DMS 273 (cell line): ENCODE results near the gene NKX2-4.
"Not testable (repeated sequence)": the region's sequence is repeated elsewhere in the genome, so short reads cannot be mapped to it uniquely, and the experiment has no call there.

Experiments
- DNase-seq: peaks from one replicate; lab custom pipeline; 2025; ENCODE audit not compliant: unreplicated experiment; lab: John Stamatoyannopoulos, UW

The NKX2-4 gene

DNA sequence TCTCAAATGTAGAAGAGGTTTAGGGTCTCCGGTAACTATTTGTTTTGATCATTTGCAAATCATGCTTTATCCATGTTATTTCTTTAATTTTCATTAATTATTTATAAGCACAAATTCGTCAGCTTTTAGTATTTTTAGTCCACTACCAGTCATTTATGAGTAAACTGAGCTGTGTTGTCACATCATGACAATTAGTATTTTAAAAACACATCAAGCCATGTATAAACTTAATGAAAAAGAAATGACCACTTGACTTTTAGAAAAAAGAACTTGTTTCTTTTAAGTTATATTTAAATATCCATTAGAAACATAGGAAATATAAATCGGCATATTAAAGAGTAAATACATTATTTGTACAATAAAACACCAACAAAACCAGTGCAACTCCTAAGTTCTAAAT, 2.8 kb downstream of the NKX2-4 start:
- no peak for DNase-seq

DNA sequence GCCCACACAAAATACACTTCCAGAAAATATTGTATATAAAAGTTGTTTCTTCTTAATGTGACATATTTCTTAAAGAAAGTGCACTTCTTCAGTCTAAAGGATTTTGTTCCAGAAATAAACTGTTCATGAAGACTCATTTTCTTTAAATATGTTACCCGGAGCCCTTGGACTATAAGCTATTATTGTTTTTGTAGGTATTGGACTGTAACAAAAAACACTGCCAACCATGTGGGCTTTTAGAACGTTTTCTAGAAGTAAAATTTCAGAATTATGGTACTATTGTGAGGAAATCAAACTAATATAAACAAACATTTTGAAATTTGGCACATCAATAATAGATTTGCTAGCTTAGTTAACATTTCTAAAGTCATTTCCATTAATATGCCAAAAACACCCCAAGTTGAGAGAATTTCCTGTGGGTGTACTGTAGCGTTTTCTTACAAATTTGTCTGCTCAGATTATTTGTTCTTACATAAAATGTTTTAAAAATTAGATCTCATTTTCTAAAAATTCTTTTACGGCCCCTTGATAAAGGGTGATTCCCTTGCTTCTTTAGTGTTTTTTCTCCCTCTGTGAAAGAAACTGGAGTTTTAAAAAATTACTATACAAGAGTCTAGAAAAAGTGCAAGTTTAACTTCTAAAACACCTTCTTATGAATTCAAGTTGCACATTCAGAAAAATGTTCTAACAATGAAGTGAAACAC, 3.4 kb downstream of the NKX2-4 start:
- no peak for DNase-seq

DNA sequence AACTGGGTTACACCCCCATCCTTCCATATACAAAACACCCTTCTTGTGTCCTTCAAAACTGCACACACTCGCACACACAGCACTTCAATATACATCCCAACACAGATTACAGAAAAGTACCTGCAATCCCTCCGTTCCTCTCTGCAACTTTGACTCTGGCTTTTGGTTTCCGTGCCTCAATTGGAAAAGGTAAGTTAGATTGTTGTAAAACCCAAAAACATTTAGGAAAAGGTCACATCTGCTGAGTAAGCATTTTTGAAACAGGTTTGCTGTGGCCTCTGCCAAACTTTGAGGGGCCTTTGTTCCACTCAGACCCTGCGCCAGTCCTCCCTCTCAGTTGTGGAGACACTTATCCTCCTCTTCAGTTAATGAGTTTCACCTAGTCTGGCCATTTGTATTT, 4.2 kb downstream of the NKX2-4 start:
- DNase-seq = no peak

DNA sequence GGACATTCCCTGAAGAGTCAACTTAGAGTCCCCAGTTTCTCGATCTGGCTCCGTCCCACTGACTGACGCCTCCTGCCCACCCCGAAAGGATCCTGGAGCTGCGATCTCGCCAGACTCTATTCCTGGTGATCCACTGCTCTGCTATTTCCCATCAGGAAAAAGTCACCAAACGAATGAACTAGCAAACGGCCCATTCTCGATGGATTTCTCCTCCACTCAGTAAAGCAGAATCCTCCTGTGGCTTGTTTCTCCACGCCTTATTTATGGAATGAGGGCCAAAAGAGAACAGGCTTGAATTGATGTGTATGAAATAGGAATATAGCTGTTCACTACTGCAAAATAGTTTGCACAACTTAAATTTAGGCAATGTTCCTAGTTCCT, 5.4 kb downstream of the NKX2-4 start:
- DNase-seq = no peak

DNA sequence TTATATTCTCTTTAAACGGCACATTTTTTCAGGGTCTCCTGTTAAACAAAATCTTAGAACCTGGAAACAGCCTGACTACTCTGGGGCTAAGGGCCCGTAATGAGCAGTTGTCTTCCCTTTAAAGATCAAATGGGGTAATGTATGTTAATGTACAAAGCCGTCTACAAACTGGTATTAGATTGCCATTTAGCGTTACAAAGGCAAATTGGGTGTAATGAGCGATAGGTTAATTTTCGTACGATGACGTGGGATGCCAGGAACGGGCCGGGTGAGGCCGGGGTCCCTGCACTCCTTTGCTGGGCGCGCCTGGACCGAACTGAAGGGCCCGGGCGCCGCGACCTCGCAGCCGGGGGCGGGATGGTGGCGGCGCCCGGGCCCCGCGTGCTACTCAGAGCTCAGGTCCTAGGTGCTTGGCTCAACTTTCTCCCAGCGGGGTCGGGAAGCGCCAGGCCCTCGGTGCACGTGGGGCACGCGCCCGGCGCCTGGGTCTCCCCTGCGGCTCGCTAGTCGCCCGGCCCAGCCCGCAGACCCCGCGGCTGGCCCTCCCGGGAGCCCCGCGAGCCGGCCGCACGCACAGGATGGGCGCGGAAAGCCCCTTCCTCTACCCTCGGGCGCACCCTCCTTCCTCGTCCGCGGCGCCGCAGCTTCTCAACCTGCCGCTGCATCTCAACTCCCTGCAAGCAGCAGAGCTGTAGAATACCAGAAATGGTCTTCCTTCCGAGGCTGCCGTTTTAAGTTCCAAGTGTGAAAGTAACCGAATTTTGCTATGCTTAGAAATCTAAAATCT, 5.9 kb downstream of the NKX2-4 start:
- DNase-seq = no peak

DNA sequence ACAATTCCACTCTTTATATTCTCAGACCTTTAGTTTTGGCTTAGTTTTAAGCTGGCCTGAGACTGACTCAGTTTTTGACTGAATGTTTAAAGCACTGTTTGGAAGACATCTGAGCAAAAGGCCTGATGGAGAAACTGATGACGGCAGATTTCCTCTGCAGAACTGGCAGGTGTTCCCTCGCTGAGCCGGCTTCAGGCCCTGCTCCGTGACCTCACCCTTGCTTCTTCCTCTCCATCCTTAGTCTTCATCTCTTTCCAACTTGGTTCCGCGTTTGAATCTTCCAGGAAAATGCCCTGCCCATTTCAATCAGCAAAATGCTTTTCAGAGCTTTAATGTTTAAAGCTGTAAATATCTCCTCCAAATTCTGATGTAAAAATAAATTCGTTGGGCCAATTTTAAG, 6.6 kb downstream of the NKX2-4 start:
- DNase-seq = no peak

DNA sequence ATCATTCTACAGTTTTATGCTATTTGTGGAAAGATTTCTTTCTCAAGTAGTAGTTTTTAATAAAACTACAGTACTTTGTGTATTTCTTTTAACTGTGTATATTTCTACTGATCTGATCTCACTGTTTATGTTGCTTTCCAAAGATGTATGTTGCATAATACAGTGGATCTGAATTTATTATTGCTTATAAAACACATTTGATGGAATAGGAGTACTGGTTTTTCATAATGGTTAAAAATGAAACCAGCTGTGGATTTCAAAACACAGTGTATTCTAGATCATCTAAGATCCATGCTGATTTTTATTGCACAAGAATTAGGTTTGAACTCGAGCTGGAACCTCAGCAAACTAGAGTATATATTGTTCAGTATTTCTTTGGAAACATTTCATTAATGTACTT, 8.0 kb downstream of the NKX2-4 start:
- no peak for DNase-seq

DNA sequence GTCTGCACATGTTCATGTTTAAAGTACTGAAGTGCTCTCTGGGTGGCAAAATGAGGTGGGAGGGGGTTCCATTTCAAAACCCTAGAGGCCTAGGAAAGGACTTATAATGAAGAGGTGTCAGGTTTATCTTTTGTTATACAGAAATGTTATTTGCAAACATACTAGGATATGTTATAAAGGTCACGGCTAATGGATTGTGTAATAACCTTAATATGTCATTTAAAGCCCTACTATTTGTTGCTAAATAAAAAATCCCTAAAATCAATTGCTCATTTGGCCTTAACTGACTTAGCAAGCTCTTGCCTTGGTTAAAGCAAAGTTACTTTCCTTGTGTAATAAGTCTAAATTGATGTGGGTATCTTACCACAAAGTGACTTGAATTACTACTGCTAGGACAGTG, 8.8 kb downstream of the NKX2-4 start:
- DNase-seq = no peak

DNA sequence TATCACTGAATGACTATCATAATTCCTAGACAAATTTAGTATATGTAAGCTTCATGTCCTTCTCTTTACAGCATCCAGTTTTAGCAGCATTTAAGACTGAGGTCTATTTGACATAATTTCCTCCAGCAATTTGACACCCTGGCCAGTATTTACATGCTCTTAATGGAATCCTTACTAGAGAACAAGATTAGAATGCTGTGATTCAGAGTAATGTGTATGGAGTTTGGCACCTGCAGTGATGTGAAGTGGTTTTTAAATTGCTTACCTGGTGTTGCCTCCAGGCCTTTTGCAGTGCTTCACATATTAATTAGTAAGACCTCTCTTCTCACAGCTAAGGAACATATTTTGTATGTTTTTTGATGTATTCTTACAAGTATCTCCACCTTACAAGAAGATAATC, 9.8 kb downstream of the NKX2-4 start:
- no peak for DNase-seq

DNA sequence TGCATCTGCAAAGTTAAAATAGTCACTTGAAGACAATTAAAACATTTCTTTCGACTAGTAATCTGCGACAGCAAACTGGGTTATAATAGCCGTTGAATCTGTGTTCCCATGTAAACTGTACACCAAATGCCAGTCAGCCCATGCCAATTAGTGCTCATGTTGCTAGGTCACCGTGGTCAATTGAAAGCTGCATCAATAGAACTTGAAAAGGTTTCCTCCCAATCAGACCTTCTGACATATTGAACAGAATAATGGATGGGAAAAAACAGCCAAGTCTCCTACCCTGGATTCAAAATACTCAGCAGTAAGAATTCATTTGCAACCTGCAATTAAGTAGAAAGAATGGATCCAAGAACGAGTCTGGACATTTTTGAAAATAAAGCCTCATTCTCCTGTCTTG, 11.2 kb downstream of the NKX2-4 start:
- no peak for DNase-seq

DNA sequence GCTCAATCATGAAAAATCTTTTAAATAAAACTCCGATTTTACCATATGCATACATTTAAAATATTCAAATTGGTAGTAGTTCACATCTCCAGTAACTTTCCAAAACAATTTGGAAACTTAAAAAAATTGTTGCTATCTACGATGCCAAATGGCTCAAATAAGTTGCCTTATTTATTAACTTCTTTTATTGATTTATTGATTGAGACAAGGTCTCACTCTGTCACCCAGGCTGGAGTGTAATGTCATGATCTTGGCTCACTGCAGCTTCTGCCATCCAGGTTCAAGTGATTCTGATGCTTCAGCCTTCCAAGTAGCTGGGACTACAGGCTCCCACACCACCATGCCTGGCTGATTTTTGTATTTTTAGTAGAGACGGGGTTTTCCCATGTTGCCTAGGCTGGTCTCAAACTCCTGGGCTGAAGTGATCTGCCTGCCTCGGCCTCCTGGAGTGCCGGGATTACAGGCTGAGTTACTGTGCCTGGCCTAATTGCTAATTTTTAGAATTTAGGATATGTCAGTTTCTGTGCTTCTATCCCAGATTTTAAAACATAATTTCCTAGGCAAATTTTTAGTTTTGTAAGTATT, 12.9 kb downstream of the NKX2-4 start:
- no peak for DNase-seq

DNA sequence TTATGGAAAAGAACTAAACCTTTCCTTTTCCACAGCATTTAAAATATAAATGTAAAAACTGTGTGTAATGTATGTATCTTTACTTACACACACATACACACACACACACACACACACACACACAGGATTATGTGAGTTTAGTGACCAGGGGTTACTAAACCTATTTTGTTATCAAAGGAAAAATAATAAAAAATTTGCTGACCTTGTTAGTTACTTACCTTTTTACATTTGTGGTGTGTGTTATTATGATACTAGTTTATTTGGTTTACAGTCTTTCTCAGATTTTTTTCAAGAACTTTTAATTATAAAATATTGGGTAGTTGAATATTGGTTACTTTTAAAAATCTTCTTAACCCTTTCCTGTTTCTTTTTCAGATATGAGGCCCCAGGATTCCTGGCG, 15.7 kb downstream of the NKX2-4 start:
- no peak for DNase-seq

DNA sequence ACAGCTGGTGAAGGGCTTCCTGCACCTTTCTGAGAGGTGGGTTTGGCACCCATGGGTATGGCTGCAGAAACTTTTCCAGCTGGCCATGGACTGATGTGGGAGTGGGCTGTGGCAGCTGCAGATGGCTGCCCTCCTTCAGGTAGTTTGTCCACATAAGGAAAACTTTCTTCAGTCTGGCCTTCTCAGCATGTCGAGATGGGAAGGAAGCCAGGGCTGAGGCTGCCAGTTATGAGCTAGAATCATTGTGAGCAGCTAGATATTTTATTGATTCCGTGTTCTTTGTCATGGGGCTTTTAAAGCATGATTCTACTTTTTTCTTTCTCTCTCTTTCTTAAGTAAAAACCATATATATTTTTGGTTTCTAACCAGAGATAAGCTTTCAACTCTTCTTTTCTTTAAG, 16.6 kb downstream of the NKX2-4 start:
- no peak for DNase-seq

DNA sequence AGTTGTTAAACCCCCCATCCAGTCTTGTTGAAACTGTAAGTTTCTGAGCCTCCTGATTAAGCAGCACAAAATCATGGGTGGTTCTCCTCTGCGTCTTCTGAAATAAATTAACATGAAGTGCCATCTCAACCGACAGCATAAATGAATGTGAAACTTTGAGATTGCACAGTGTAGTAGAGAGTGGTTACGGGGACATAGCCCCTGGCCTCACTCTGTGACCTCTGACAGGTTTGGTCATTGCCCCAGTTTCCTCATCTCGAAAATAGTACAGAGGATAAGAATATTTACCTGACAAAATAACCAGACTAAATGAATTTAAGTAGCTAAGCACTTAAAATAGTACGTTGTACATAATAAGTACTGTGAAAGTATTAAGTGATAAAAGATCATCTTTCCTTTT, 19.1 kb downstream of the NKX2-4 start:
- no peak for DNase-seq

DNA sequence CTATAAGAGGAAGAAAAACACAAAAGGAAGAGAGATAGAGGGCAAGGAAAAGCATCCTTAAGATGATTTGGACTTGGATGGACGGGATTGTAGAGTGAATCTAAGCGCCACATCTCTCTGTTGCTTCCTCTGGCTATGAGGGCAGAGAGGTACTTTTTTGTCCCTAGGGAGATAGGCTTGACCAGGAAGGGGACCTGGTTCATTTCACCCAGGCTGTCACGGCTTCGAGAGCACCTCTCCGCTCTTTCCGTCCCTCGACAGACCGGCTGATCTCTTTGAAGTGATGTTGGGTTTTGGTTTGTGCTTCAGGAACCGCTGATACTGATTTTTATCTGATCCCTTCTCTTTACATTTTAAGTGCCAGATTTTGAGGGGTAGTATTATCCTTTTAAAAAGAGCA, 19.6 kb downstream of the NKX2-4 start:
- no peak for DNase-seq

DNA sequence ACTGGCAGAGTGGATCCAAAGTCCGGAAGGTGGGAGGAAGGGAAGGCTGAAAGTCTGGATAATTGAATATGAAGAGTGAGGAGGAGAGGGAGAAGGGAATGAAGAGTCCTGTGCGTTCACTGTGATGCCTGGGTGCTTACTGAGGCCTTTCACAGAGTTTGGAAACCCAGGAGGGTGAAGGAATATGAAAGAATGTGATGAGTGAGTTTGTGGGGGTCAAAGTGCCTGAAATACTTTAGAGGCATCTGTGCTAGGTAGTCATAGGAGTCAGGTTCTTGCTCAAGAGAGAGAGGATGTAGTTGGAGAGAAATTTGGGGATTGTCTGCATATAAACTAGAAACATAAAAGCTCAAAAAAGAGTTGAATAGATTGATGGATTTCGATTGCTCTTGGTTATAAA, 20.7 kb downstream of the NKX2-4 start:
- no peak for DNase-seq

DNA sequence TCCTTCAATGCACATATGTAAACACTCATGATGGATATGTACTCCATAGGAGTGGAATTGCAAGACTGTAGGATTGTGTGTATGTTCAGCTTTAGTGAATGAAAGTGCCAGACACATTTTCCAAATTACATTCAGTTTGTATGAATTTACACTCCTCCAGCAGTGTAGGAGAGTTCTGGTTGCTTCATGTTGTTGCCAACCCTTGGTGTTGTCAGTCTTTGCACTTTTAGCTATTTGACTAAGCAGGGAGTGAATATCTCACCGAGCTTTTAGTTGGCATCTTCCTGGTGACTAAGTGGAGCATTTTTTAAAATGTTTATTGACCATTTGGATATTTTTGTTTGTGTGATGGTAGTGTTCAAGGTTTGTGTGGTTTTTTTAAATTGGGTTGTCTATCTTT, 23.9 kb downstream of the NKX2-4 start:
- DNase-seq = no peak

DNA sequence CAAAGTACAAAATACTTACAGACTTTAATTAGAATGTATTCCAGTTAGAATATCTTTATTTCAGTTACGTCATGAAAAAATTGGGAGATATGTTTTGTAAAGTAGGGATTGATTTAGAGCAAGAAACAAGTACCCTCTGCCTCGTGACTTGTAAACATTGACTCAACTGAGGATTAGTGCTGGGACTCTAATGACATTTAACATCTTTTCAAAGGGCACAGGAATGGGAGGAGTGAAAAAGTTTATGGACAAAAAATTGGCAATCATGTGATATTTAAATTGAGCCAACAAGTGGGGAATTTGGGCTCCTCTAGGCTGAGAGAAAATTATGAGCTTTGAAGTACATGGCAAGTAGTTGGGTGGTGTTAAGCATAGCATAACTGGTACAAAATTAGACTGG, 25.3 kb downstream of the NKX2-4 start:
- DNase-seq = no peak

DNA sequence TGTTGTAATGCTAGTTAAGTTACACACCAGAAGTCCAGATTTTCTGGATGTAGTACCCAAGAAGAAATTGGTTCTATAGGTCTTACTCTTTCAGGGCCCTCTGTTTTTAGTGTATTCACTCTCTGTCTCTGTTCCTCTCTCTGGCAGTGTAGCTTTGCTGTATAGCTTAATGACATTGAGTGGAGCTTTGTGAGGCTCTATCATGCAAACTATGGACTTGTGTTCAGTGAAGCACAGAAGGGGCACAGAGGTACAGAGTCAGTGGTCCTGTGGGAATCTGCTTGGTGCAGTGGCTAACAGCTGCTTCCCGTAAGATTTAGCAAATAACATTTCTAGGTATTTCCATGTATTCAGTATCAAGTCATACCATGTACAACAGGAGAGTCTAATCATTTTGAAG, 26.1 kb downstream of the NKX2-4 start:
- DNase-seq = no peak

DNA sequence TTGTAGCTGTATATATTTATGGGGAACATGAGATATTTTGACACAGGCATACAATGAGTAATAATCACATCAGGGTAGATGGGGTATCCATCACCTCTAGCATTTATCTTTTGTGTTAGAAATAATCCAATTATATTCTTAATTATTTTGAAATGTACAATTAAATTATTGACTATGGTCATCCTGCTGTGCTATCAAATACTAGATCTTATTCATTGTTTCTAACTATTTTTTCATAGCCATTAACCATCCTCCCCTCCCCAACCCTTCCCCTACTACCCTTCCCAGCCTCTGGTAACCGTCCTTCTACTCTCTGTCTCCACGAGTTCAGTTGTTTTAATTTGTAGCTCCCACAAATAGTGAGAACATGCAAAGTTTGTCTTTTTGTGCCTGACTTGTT, 28.5 kb downstream of the NKX2-4 start:
- DNase-seq = no peak

DNA sequence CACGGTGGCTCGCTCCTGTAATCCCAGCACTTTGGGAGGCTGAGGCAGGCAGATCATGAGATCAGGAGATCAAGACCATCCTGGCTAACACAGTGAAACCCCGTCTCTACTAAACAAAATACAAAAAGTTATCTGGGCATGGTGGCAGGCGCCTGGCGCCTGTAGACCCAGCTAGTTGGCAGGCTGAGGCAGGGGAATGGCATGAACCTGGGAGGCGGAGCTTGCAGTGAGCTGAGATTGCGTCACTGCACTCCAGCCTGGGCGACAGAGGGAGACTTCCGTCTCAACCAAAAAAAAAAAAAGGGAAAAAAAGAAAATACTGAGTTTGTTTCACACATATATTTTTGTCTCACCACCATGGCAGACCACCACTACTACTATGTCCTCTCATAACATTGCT, 31.1 kb downstream of the NKX2-4 start:
- not testable (repeated sequence) for DNase-seq

DNA sequence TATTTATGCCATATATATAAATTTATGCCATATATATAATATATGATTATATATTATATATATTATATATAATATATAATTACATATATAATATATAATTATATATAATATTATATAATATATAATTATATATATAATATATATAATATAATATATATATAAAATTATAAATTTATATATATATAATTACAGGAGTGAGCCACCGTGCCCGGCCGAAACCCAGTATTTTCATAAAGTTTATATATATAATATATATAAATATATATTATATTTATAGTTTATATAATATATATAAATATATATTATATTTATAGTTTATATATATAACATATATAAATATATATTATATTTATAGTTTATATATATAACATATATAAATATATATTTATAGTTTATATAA, 31.6 kb downstream of the NKX2-4 start:
- no peak for DNase-seq

DNA sequence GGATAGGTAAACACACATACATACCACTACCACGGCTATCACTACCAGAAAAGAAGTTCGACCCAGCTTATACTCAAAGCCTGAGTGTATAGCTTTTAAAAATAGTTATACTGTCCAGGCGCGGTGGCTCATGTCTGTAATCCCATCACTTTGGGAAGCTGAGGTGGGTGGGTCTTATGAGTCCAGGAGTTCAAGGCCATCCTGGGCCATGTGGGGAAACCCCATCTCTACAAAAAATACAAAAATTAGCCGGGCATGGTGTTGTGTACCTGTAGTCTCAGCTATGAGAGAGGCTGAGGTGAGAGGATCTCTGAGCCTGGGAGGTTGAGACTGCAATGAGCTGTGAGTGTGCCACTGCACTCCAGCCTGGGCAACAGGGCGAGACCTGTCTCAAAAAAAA, 32.9 kb downstream of the NKX2-4 start:
- DNase-seq = no peak
